GM13977 (cell line): ENCODE measurements around the gene RAG2.
"Not testable (repeated sequence)": the region's sequence is repeated elsewhere in the genome, so short reads cannot be mapped to it uniquely, and the experiment has no call there.

Source experiments
- DNase-seq: peaks from one replicate; pipeline ENCODE4 v3.0.0; 2012; ENCODE audit warnings: low spot score
- CTCF ChIP-seq: IDR thresholded peaks from 2 replicates; pipeline ENCODE4 v1.5.1; 2012; ENCODE audit warnings: mild to moderate bottlenecking, control low read depth; ENCODE audit not compliant: insufficient read depth; ENCODE audit errors: extremely low read depth, missing control alignments
- in situ Hi-C: fragments of 300-500 bp; cut with MboI; formaldehyde crosslinking; loops from one replicate; pipeline ENCODE4 v1.12.0; 2022; ENCODE audit warnings: low sequenced_read_pairs, low pct_unique_long_range_greater_than_20kb, mixed read lengths, inconsistent platforms; ENCODE audit not compliant: unreplicated experiment

The RAG2 gene

GRCh38 chr11:36564376-36565030, 33.5 kb downstream of the RAG2 start:
- peak; percentile 60 for DNase-seq
- in situ Hi-C loops: loop anchor here (10.0 kb wide), 1 partner anchor 180 kb away; no protein-coding TSS in a partner anchor
- TF ChIP-seq CTCF: peak; percentile 56

GRCh38 chr11:36558571-36559413, 39.2 kb downstream of the RAG2 start:
- in situ Hi-C loops: no loop called here
- DNase-seq: peak; percentile 45
- no peak for TF ChIP-seq CTCF

- no peak for DNase-seq
- TF ChIP-seq CTCF: no peak
- in situ Hi-C loops: no loop called here
Observed at GRCh38 chr11:36557991-36558390, 40.0 kb downstream of the RAG2 start.

- in situ Hi-C loops, DNase-seq: not testable (repeated sequence)
Observed at GRCh38 chr11:36557390-36557789, 40.6 kb downstream of the RAG2 start.

GRCh38 chr11:36550385-36551115, 47.5 kb downstream of the RAG2 start:
- DNase-seq: no peak
- no peak for TF ChIP-seq CTCF
- in situ Hi-C loops: no loop called here
